GM23338 (cell line): Measurements from ENCODE around the gene TRAPPC3L. TPM values are rescaled to one million over a fixed set of nuclear protein-coding genes. Genes with fewer than 3 reads are reported as not detected.

ENCODE experiments used
- ATAC-seq: fragments of 200-7000 bp; cut with Tn5 transposase; 3 replicates; pipeline ENCODE4 v1.9.1; 2020
- DNase-seq: peaks from one replicate; pipeline ENCODE4 v3.0.0-alpha.2; 2015; ENCODE audit warnings: low spot score
- H2AFZ ChIP-seq: fragments of 200-600 bp; sonication (generic); 2 replicates; pipeline ENCODE4 v1.8.0; 2016; ENCODE audit warnings: antibody characterized with exemption, mild to moderate bottlenecking, moderate library complexity
- H3F3A ChIP-seq: fragments of 200-600 bp; sonication (generic); replicated peaks from 2 replicates; pipeline ENCODE4 v1.8.0; 2017; ENCODE audit warnings: antibody characterized with exemption, mixed run types, low read depth
- H3K27ac ChIP-seq: fragments of 200-600 bp; sonication (generic); 2 replicates; pipeline ENCODE4 v1.6.1; 2016; ENCODE audit warnings: low read depth
- H3K27me3 ChIP-seq: fragments of 200-600 bp; sonication (generic); 2 replicates; pipeline ENCODE4 v1.8.0; 2016; ENCODE audit warnings: mild to moderate bottlenecking, mixed run types, moderate library complexity; ENCODE audit not compliant: insufficient read depth
- H3K36me3 ChIP-seq: fragments of 200-600 bp; sonication (generic); 2 replicates; pipeline ENCODE4 v1.8.0; 2016; ENCODE audit warnings: mild to moderate bottlenecking; ENCODE audit not compliant: insufficient read depth
- H3K4me1 ChIP-seq: fragments of 200-600 bp; sonication (generic); 2 replicates; pipeline ENCODE4 v1.8.0; 2016; ENCODE audit warnings: mild to moderate bottlenecking, moderate library complexity; ENCODE audit not compliant: insufficient read depth
- H3K4me2 ChIP-seq: fragments of 200-600 bp; sonication (generic); 2 replicates; pipeline ENCODE4 v1.7.1; 2017; ENCODE audit warnings: mixed run types
- H3K4me3 ChIP-seq: fragments of 200-600 bp; sonication (generic); 2 replicates; pipeline ENCODE4 v1.6.1; 2016; ENCODE audit warnings: mixed run types
- H3K79me2 ChIP-seq: fragments of 200-600 bp; sonication (generic); replicated peaks from 2 replicates; pipeline ENCODE4 v1.8.0; 2017; ENCODE audit warnings: mild to moderate bottlenecking; ENCODE audit not compliant: insufficient read depth
- H3K9me2 ChIP-seq: fragments of 200-600 bp; sonication (generic); 2 replicates; pipeline ENCODE4 v1.8.0; 2017; ENCODE audit not compliant: insufficient read depth
- H4K20me1 ChIP-seq: fragments of 200-600 bp; sonication (generic); replicated peaks from 2 replicates; pipeline ENCODE4 v1.8.0; 2017; ENCODE audit warnings: mild to moderate bottlenecking; ENCODE audit not compliant: insufficient read depth
- H3K27ac Mint-ChIP-seq: 2 replicates; pipeline ENCODE4 v1.8.0; 2020; ENCODE audit warnings: inconsistent platforms, mild to moderate bottlenecking, moderate library complexity, mixed read lengths
- H3K27me3 Mint-ChIP-seq: 3 replicates; pipeline ENCODE4 v1.8.0; 2022; ENCODE audit warnings: low read depth, mild to moderate bottlenecking, moderate library complexity, mixed read lengths, inconsistent platforms; ENCODE audit not compliant: insufficient read depth, poor library complexity
- H3K36me3 Mint-ChIP-seq: 3 replicates; pipeline ENCODE4 v1.8.0; 2021; ENCODE audit warnings: low read depth, mild to moderate bottlenecking, inconsistent platforms, moderate library complexity, mixed read lengths
- H3K4me1 Mint-ChIP-seq: 3 replicates; pipeline ENCODE4 v1.8.0; 2020; ENCODE audit warnings: mild to moderate bottlenecking, inconsistent platforms, mixed read lengths
- H3K4me3 Mint-ChIP-seq: 3 replicates; pipeline ENCODE4 v1.8.0; 2021; ENCODE audit warnings: moderate library complexity, mild to moderate bottlenecking, inconsistent platforms, mixed read lengths
- H3K9me3 Mint-ChIP-seq: 3 replicates; pipeline ENCODE4 v1.8.0; 2020; ENCODE audit warnings: moderate library complexity, mild to moderate bottlenecking, inconsistent platforms, mixed read lengths
- JUNB ChIP-seq: IDR thresholded peaks from one replicate; pipeline ENCODE4 v1.6.1; 2016; ENCODE audit warnings: antibody characterized with exemption; ENCODE audit not compliant: unreplicated experiment
- NANOG ChIP-seq: IDR thresholded peaks from 2 replicates; pipeline ENCODE4 v1.6.1; 2016; ENCODE audit warnings: antibody characterized with exemption, borderline replicate concordance
- STAT1 ChIP-seq: IDR thresholded peaks from one replicate; pipeline ENCODE4 v1.6.1; 2016; ENCODE audit warnings: antibody characterized with exemption; ENCODE audit not compliant: unreplicated experiment
- ZNF114 ChIP-seq: fragments of 250-450 bp; sonication (Bioruptor Pico); IDR thresholded peaks from 2 replicates; pipeline ENCODE4 v1.5.0; 2020; ENCODE audit warnings: mild to moderate bottlenecking, moderate library complexity
- polyA plus RNA-seq: library from polyadenylated mRNA; unstranded; fragments of >200 nt; fragmentation: Nextera tagmentation; extraction: Ambion mirVana; gene quantifications from 2 replicates; pipeline ENCODE4 v1.2.1, GENCODE V29; 2016
- total RNA-seq: library from RNA; depleted of rRNA; stranded (reverse); fragments of >200 nt; shearing (Covaris generic); gene quantifications from 2 replicates; pipeline ENCODE4 v1.2.3, GENCODE V29; 2014
- TF ChIP-seq, protein P1 (sequence below): fragments of 250-450 bp; sonication (Bioruptor Pico); IDR thresholded peaks from 2 replicates; pipeline ENCODE4 v1.5.0; 2020; ENCODE audit warnings: mild to moderate bottlenecking, moderate library complexity
- TF ChIP-seq, protein P2 (sequence below), 2 experiments: fragments of 200-600 bp in 1 of 2; sonication (generic) in 1 of 2; conservative IDR thresholded peaks; 2 replicates each; pipeline versions ENCODE4 v1.5.1 to v1.6.1; 2016 to 2017; ENCODE audit warnings: antibody characterized with exemption in 2 of 2, low read depth in 2 of 2, mild to moderate bottlenecking in 2 of 2, moderate library complexity in 1 of 2
- TF ChIP-seq, protein P3 (sequence below): IDR thresholded peaks from 2 replicates; pipeline ENCODE4 v1.6.1; 2016; ENCODE audit warnings: antibody characterized with exemption

The TRAPPC3L gene
- total and polyA plus RNA-seq, 2 experiments from 2014 or later = not detected

DNA sequence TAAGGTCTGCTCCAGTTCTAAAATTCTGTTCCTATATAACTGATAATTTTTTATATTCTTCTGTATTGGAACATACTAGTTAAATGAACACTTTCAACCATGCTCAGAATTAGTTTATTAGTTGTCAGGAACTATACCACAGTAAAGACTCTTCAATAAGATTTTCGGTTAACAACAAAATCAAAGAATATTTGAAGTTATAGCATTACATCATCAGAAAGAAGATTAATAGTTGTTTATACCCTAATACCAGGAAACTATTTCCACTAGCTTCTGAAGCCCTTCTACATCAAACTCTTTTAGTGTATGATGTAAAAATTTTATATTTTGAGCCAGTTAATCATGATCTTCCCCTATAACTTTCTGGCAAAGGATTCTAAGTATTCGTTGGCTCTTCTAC lies 14.6 kb upstream of the TRAPPC3L start (continued):
- TF ChIP-seq, protein P1, sequence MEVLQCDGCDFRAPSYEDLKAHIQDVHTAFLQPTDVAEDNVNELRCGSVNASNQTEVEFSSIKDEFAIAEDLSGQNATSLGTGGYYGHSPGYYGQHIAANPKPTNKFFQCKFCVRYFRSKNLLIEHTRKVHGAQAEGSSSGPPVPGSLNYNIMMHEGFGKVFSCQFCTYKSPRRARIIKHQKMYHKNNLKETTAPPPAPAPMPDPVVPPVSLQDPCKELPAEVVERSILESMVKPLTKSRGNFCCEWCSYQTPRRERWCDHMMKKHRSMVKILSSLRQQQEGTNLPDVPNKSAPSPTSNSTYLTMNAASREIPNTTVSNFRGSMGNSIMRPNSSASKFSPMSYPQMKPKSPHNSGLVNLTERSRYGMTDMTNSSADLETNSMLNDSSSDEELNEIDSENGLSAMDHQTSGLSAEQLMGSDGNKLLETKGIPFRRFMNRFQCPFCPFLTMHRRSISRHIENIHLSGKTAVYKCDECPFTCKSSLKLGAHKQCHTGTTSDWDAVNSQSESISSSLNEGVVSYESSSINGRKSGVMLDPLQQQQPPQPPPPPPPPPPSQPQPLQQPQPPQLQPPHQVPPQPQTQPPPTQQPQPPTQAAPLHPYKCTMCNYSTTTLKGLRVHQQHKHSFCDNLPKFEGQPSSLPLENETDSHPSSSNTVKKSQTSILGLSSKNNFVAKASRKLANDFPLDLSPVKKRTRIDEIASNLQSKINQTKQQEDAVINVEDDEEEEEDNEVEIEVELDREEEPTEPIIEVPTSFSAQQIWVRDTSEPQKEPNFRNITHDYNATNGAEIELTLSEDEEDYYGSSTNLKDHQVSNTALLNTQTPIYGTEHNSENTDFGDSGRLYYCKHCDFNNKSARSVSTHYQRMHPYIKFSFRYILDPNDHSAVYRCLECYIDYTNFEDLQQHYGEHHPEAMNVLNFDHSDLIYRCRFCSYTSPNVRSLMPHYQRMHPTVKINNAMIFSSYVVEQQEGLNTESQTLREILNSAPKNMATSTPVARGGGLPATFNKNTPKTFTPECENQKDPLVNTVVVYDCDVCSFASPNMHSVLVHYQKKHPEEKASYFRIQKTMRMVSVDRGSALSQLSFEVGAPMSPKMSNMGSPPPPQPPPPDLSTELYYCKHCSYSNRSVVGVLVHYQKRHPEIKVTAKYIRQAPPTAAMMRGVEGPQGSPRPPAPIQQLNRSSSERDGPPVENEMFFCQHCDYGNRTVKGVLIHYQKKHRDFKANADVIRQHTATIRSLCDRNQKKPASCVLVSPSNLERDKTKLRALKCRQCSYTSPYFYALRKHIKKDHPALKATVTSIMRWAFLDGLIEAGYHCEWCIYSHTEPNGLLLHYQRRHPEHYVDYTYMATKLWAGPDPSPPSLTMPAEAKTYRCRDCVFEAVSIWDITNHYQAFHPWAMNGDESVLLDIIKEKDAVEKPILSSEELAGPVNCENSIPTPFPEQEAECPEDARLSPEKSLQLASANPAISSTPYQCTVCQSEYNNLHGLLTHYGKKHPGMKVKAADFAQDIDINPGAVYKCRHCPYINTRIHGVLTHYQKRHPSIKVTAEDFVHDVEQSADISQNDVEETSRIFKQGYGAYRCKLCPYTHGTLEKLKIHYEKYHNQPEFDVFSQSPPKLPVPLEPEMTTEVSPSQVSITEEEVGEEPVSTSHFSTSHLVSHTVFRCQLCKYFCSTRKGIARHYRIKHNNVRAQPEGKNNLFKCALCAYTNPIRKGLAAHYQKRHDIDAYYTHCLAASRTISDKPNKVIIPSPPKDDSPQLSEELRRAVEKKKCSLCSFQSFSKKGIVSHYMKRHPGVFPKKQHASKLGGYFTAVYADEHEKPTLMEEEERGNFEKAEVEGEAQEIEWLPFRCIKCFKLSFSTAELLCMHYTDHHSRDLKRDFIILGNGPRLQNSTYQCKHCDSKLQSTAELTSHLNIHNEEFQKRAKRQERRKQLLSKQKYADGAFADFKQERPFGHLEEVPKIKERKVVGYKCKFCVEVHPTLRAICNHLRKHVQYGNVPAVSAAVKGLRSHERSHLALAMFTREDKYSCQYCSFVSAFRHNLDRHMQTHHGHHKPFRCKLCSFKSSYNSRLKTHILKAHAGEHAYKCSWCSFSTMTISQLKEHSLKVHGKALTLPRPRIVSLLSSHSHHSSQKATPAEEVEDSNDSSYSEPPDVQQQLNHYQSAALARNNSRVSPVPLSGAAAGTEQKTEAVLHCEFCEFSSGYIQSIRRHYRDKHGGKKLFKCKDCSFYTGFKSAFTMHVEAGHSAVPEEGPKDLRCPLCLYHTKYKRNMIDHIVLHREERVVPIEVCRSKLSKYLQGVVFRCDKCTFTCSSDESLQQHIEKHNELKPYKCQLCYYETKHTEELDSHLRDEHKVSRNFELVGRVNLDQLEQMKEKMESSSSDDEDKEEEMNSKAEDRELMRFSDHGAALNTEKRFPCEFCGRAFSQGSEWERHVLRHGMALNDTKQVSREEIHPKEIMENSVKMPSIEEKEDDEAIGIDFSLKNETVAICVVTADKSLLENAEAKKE (CRISPR knock-in tag) = no peak
- no peak for TF ChIP-seq ZNF114 (CRISPR knock-in tag)

DNA sequence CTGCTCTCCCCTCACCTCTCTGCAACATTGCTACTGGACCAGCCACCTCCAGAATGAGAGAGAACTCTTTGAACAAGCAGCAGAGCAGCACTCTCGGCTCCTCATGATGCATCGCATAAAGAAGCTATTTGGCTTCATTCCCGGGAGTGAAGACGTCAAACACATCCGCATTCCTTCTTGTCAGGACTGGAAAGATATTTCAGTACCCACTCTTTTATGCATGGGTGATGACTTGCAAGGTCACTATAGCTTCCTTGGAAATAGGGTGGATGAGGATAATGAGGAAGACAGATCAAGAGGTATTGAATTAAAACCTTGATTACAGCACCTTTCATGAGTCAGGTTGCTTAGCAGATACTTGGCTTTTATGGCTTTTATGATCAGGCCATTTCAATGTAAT lies 12.4 kb upstream of the TRAPPC3L start:
- no peak overlapping the region for H3K27ac ChIP-seq
- no peaks in the 10 kb centered on the region for H3K27me3 Mint-ChIP-seq
- H3K4me1 Mint-ChIP-seq = peaks cover 4% of the 10 kb centered on the region; the same call in 2 of the 3 replicates
- no peaks in the 10 kb centered on the region for H3K79me2 ChIP-seq
- H2AFZ ChIP-seq = peak overlapping the region; percentile 7; the same call in 1 of the 2 replicates
- H3K4me3 Mint-ChIP-seq = no peak overlapping the region
- H3K27ac Mint-ChIP-seq = no peak overlapping the region
- H3F3A ChIP-seq = no peaks in the 10 kb centered on the region
- no peaks in the 10 kb centered on the region for H4K20me1 ChIP-seq
- H3K4me3 ChIP-seq = no peak overlapping the region
- DNase-seq = peak; percentile 27
- no peaks in the 10 kb centered on the region for H3K9me2 ChIP-seq
- ATAC-seq = no peak
- no peaks in the 10 kb centered on the region for H3K9me3 Mint-ChIP-seq
- no peaks in the 10 kb centered on the region for H3K36me3 Mint-ChIP-seq
- no peaks in the 10 kb centered on the region for H3K4me1 ChIP-seq
- no peaks in the 10 kb centered on the region for H3K36me3 ChIP-seq
- no peaks in the 10 kb centered on the region for H3K27me3 ChIP-seq
- H3K4me2 ChIP-seq = no peak overlapping the region
- TF ChIP-seq, protein P1 (CRISPR knock-in tag) = no peak
- TF ChIP-seq JUNB = no peak
- TF ChIP-seq, protein P2, sequence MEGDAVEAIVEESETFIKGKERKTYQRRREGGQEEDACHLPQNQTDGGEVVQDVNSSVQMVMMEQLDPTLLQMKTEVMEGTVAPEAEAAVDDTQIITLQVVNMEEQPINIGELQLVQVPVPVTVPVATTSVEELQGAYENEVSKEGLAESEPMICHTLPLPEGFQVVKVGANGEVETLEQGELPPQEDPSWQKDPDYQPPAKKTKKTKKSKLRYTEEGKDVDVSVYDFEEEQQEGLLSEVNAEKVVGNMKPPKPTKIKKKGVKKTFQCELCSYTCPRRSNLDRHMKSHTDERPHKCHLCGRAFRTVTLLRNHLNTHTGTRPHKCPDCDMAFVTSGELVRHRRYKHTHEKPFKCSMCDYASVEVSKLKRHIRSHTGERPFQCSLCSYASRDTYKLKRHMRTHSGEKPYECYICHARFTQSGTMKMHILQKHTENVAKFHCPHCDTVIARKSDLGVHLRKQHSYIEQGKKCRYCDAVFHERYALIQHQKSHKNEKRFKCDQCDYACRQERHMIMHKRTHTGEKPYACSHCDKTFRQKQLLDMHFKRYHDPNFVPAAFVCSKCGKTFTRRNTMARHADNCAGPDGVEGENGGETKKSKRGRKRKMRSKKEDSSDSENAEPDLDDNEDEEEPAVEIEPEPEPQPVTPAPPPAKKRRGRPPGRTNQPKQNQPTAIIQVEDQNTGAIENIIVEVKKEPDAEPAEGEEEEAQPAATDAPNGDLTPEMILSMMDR (conservative IDR thresholded peaks at IDR 0.05; ENCODE audit: low read depth in 2 of 2) = no peak
- TF ChIP-seq NANOG = no peak
- TF ChIP-seq, protein P3, sequence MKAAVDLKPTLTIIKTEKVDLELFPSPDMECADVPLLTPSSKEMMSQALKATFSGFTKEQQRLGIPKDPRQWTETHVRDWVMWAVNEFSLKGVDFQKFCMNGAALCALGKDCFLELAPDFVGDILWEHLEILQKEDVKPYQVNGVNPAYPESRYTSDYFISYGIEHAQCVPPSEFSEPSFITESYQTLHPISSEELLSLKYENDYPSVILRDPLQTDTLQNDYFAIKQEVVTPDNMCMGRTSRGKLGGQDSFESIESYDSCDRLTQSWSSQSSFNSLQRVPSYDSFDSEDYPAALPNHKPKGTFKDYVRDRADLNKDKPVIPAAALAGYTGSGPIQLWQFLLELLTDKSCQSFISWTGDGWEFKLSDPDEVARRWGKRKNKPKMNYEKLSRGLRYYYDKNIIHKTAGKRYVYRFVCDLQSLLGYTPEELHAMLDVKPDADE = no peak
- no peak for TF ChIP-seq STAT1
